ENCODE measurements around the gene VPS13D.

GRCh38 chr1:12496154-12496961 lies 266.5 kb downstream of the VPS13D start:
- no peak for TF ChIP-seq CREB1 (IDR thresholded peaks at IDR 0.05; ENCODE audit: low read depth)
- TF ChIP-seq EGR1 (IDR thresholded peaks at IDR 0.05): no peak
- no peak for TF ChIP-seq CEBPB (IDR thresholded peaks at IDR 0.05)
- TF ChIP-seq TCF12 (IDR thresholded peaks at IDR 0.05; ENCODE audit: low read depth): no peak
- no peak for TF ChIP-seq REST (IDR thresholded peaks at IDR 0.05; ENCODE audit: low read depth)
- TF ChIP-seq RAD21 (IDR thresholded peaks at IDR 0.05; ENCODE audit: low read depth): no peak
- TF ChIP-seq ZBTB7A (IDR thresholded peaks at IDR 0.05; ENCODE audit: low read depth): no peak
- TF ChIP-seq YY1 (IDR thresholded peaks at IDR 0.05; ENCODE audit: low read depth): no peak
- no peak for TF ChIP-seq EP300 (IDR thresholded peaks at IDR 0.05; ENCODE audit: borderline replicate concordance)
- TF ChIP-seq MAX (IDR thresholded peaks at IDR 0.05): no peak
- no peak for TF ChIP-seq USF1 (IDR thresholded peaks at IDR 0.05)
